PC-9 (cell line): ENCODE measurements around the gene GSTCD. TPM values are rescaled to one million over a fixed set of nuclear protein-coding genes. Genes with fewer than 3 reads are reported as not detected.
A peak's percentile ranks its signal among the peaks of the same experiment; 100 is the strongest.

Source experiments
- Bru-seq: library from RNA; stranded (reverse); fragments of 400-500 nt; gene quantifications from one replicate; lab custom pipeline; 2021; lab: Mats Ljungman, UMichigan
- BruChase-seq, 2 experiments: library from RNA; stranded (reverse); fragments of 400-500 nt; gene quantifications; one replicate each; lab custom pipeline; 2021; lab: Mats Ljungman, UMichigan
- BruUV-seq: library from RNA; stranded (reverse); fragments of 400-500 nt; replicated peaks from 2 replicates; lab custom pipeline; 2021; lab: Mats Ljungman, UMichigan
- CTCF ChIA-PET: fragments of 300-600 bp; sonication (Branson Sonifier 250); formaldehyde crosslinking; loops from one replicate; lab custom pipeline; 2022; ENCODE audit warnings: antibody characterized with exemption; lab: Charles Lee
- POLR2A ChIA-PET: fragments of 300-600 bp; sonication (Branson Sonifier 250); formaldehyde crosslinking; loops from one replicate; lab custom pipeline; 2022; ENCODE audit warnings: antibody characterized with exemption; ENCODE audit not compliant: unreplicated experiment; lab: Charles Lee
- DNase-seq, 2 experiments: peaks; one replicate each; pipeline versions ENCODE4 v3.0.0 to v3.0.0-alpha.2; 2015 to 2022; ENCODE audit warnings: mixed read lengths in 1 of 2
- H2AFZ ChIP-seq: fragments of 200-600 bp; sonication (generic); 2 replicates; pipeline ENCODE4 v1.8.1; 2017; ENCODE audit warnings: antibody characterized with exemption
- H3F3A ChIP-seq: fragments of 200-600 bp; sonication (generic); 2 replicates; pipeline ENCODE4 v1.8.1; 2017; ENCODE audit warnings: antibody characterized with exemption, mild to moderate bottlenecking, low read depth; ENCODE audit not compliant: insufficient read depth
- H3K27ac ChIP-seq: fragments of 200-600 bp; sonication (generic); 2 replicates; pipeline ENCODE4 v1.6.1; 2016; ENCODE audit warnings: mixed run types
- H3K27me3 ChIP-seq: fragments of 200-600 bp; sonication (generic); 2 replicates; pipeline ENCODE4 v1.6.1; 2016; ENCODE audit warnings: low read depth, mixed run types; ENCODE audit not compliant: insufficient read depth
- H3K36me3 ChIP-seq: fragments of 200-600 bp; sonication (generic); 2 replicates; pipeline ENCODE4 v1.6.1; 2016; ENCODE audit warnings: low read depth, mixed run types
- H3K4me1 ChIP-seq: fragments of 200-600 bp; sonication (generic); replicated peaks from 2 replicates; pipeline ENCODE4 v1.6.1; 2016; ENCODE audit warnings: mixed run types; ENCODE audit not compliant: insufficient read depth
- H3K4me2 ChIP-seq: fragments of 200-600 bp; sonication (generic); 2 replicates; pipeline ENCODE4 v1.6.1; 2017; ENCODE audit warnings: mixed run types
- H3K4me3 ChIP-seq: fragments of 200-600 bp; sonication (generic); 2 replicates; pipeline ENCODE4 v1.6.1; 2016; ENCODE audit warnings: mixed run types
- H3K79me2 ChIP-seq: fragments of 200-600 bp; sonication (generic); 2 replicates; pipeline ENCODE4 v1.6.1; 2017; ENCODE audit warnings: low read depth, mixed run types
- H3K9me2 ChIP-seq: fragments of 200-600 bp; sonication (generic); 2 replicates; pipeline ENCODE4 v1.8.1; 2017; ENCODE audit warnings: mild to moderate bottlenecking; ENCODE audit not compliant: insufficient read depth
- H3K9me3 ChIP-seq: fragments of 200-600 bp; sonication (generic); 2 replicates; pipeline ENCODE4 v1.8.1; 2016; ENCODE audit warnings: low read depth; ENCODE audit not compliant: insufficient read depth
- H4K20me1 ChIP-seq: fragments of 200-600 bp; sonication (generic); 2 replicates; pipeline ENCODE4 v1.8.1; 2017; ENCODE audit not compliant: insufficient read depth
- CTCF ChIP-seq: fragments of 200-600 bp; sonication (generic); conservative IDR thresholded peaks from 2 replicates; pipeline ENCODE4 v1.6.1; 2017; ENCODE audit warnings: mixed run types, antibody characterized with exemption, mild to moderate bottlenecking, moderate library complexity
- EZH2 ChIP-seq: fragments of 200-600 bp; sonication (generic); IDR thresholded peaks from 2 replicates; pipeline ENCODE4 v1.8.0; 2017; ENCODE audit warnings: antibody characterized with exemption, low read depth
- intact Hi-C: fragments of 100-400 bp; cut with micrococcal nuclease; formaldehyde crosslinking; loops from one replicate; pipeline ENCODE4 v1.10.0; 2022; ENCODE audit not compliant: unreplicated experiment
- long read RNA-seq: library from polyadenylated mRNA; stranded (forward); transcript quantifications from one replicate; pipeline ENCODE4 v2.0.0, GENCODE V29; 2022
- total RNA-seq: library from RNA; stranded (reverse); gene quantifications from 2 replicates; pipeline ENCODE4 v1.2.3, GENCODE V29; 2021

The GSTCD gene
- 9.7 and 11.4 TPM in 2 replicates for total RNA-seq
- Bru-seq, nascent RNA: percentile 63 among the genes with signal in this experiment
- percentile 64 among the genes with signal in this experiment for BruChase-seq, experiment 1, labeled RNA remaining after a 2-hour chase
- BruChase-seq, experiment 2, labeled RNA remaining after a 6-hour chase: percentile 56 among the genes with signal in this experiment
- long read RNA-seq, full-length matches to known transcripts: 2 of 4 reads
- long read RNA-seq, partial matches to known transcripts: 0 of 4 reads
- long read RNA-seq, other reads (novel, unspliced or antisense): 2 of 4 reads

GRCh38 chr4:105708181-105709080 is at the start of gene GSTCD, which contains the start of gene INTS12:
Gene GSTCD (plus strand): TSS chr4:105708784. CDS start chr4:105717614, 8,830 bp downstream.
Gene INTS12 (minus strand): TSS chr4:105708689. CDS start chr4:105700005, 8,684 bp downstream.
- H3K79me2 ChIP-seq: peaks cover 40% of the 10 kb centered on the region
- DNase-seq: peak; percentile 72 to 82
- H3K9me2 ChIP-seq: no peaks in the 10 kb centered on the region
- POLR2A ChIA-PET: no interaction called here
- H3K4me2 ChIP-seq: peak within 1 kb of the TSS; percentile 97
- H4K20me1 ChIP-seq: no peaks in the 10 kb centered on the region
- TSS peak; percentile 63 for BruUV-seq
- H3K36me3 ChIP-seq: no peaks in the 10 kb centered on the region
- H3K27me3 ChIP-seq: no peaks in the 10 kb centered on the region
- CTCF ChIA-PET: no interaction called here
- TF ChIP-seq EZH2: no peak
- TF ChIP-seq CTCF: no peak
- peaks cover 4% of the 10 kb centered on the region; the same call in 1 of the 2 replicates for H3F3A ChIP-seq
- H2AFZ ChIP-seq: peak within 1 kb of the TSS; percentile 99
- peak within 1 kb of the TSS; percentile 90 for H3K4me3 ChIP-seq
- no peaks in the 10 kb centered on the region for H3K9me3 ChIP-seq
- intact Hi-C loops: no loop called here
- H3K27ac ChIP-seq: peak within 1 kb of the TSS; percentile 59
- H3K4me1 ChIP-seq: peaks cover 7% of the 10 kb centered on the region; the same call in 1 of the 2 replicates

- Histone ChIP-seq H3K4me3 (no peak overlapping the region), H3K4me2 (no peak overlapping the region), H3K9me3 (no peaks in the 10 kb centered on the region), H3K27ac (no peak overlapping the region), H3K79me2 (no peaks in the 10 kb centered on the region), H4K20me1 (no peaks in the 10 kb centered on the region), H3K27me3 (no peaks in the 10 kb centered on the region), H3K9me2 (no peaks in the 10 kb centered on the region), H2AFZ (no peak overlapping the region), H3F3A (no peaks in the 10 kb centered on the region), H3K36me3 (no peaks in the 10 kb centered on the region), H3K4me1 (peaks cover 14% of the 10 kb centered on the region; the same call in 1 of the 2 replicates)
- ChIA-PET CTCF (no interaction called here), POLR2A (no interaction called here)
- TF ChIP-seq EZH2 (no peak), CTCF (no peak)
- DNase-seq: no peak
- no TSS peak for BruUV-seq
- intact Hi-C loops: no loop called here
Observed at GRCh38 chr4:105659190-105659589, 49.4 kb upstream of the GSTCD start.

GRCh38 chr4:105661028-105661427 is 47.6 kb upstream of the GSTCD start:
- intact Hi-C loops: no loop called here
- no TSS peak for BruUV-seq
- Histone ChIP-seq H3K79me2 (no peaks in the 10 kb centered on the region), H3K27ac (no peak overlapping the region), H3K4me2 (no peak overlapping the region), H4K20me1 (no peaks in the 10 kb centered on the region), H3K9me3 (no peaks in the 10 kb centered on the region), H3K9me2 (no peaks in the 10 kb centered on the region), H3K4me3 (no peak overlapping the region), H3K36me3 (no peaks in the 10 kb centered on the region), H3K4me1 (peaks cover 14% of the 10 kb centered on the region; the same call in 1 of the 2 replicates), H3K27me3 (no peaks in the 10 kb centered on the region), H3F3A (no peaks in the 10 kb centered on the region), H2AFZ (no peak overlapping the region)
- no peak for TF ChIP-seq EZH2
- TF ChIP-seq CTCF: no peak
- no peak for DNase-seq
- ChIA-PET CTCF (no interaction called here), POLR2A (no interaction called here)
